ENCODE results near the gene HAPSTR1.
"Not testable (repeated sequence)": the region's sequence is repeated elsewhere in the genome, so short reads cannot be mapped to it uniquely, and the experiment has no call there.

Gene HAPSTR1

GRCh38 chr16:9090960-9091866, at the start of gene HAPSTR1:
TSS of gene HAPSTR1 (plus strand) at chr16:9091644. CDS start at chr16:9092045, 401 bp downstream.
- DNase-seq = peak; percentile 100

GRCh38 chr16:9042533-9042932, 48.9 kb upstream of the HAPSTR1 start:
- no peak for DNase-seq

GRCh38 chr16:9042964-9043680, 48.3 kb upstream of the HAPSTR1 start:
- DNase-seq = no peak

GRCh38 chr16:9045562-9045961, 45.9 kb upstream of the HAPSTR1 start:
- not testable (repeated sequence) for DNase-seq

GRCh38 chr16:9046667-9047055, 44.8 kb upstream of the HAPSTR1 start:
- DNase-seq = no peak

GRCh38 chr16:9047689-9048301, 43.6 kb upstream of the HAPSTR1 start:
- no peak for DNase-seq

- no peak for DNase-seq
Observed at GRCh38 chr16:9048302-9048700, 43.1 kb upstream of the HAPSTR1 start.

GRCh38 chr16:9049241-9049640, 42.2 kb upstream of the HAPSTR1 start:
- no peak for DNase-seq

GRCh38 chr16:9050102-9050830, 41.2 kb upstream of the HAPSTR1 start:
- DNase-seq = no peak

GRCh38 chr16:9053006-9053601, 38.3 kb upstream of the HAPSTR1 start:
- DNase-seq = peak; percentile 35

GRCh38 chr16:9054460-9054859, 37.0 kb upstream of the HAPSTR1 start:
- DNase-seq = no peak

- DNase-seq = no peak
Observed at GRCh38 chr16:9055115-9055514, 36.3 kb upstream of the HAPSTR1 start.

GRCh38 chr16:9055661-9056060, 35.8 kb upstream of the HAPSTR1 start:
- DNase-seq = no peak

GRCh38 chr16:9056061-9056460, 35.4 kb upstream of the HAPSTR1 start:
- DNase-seq = no peak

GRCh38 chr16:9058211-9058610, 33.2 kb upstream of the HAPSTR1 start:
- no peak for DNase-seq

GRCh38 chr16:9060225-9060624, 31.2 kb upstream of the HAPSTR1 start:
- DNase-seq = no peak

- peak; percentile 47 for DNase-seq
Observed at GRCh38 chr16:9061358-9061813, 30.1 kb upstream of the HAPSTR1 start.

GRCh38 chr16:9062301-9062700, 29.1 kb upstream of the HAPSTR1 start:
- no peak for DNase-seq

GRCh38 chr16:9065077-9065476, 26.4 kb upstream of the HAPSTR1 start:
- DNase-seq = no peak

- no peak for DNase-seq
Observed at GRCh38 chr16:9068886-9069285, 22.6 kb upstream of the HAPSTR1 start.

- DNase-seq = no peak
Observed at GRCh38 chr16:9070254-9070653, 21.2 kb upstream of the HAPSTR1 start.

- no peak for DNase-seq
Observed at GRCh38 chr16:9071377-9071776, 20.1 kb upstream of the HAPSTR1 start.
